Activated B cell treated with CpG ODN at 0.5 μM for 24 hours (primary cell): ENCODE results near the gene WDR73. TPM values are rescaled to one million over a fixed set of nuclear protein-coding genes. Genes with fewer than 3 reads are reported as not detected.

Experiments
- ATAC-seq: fragments of 200-7000 bp; cut with Tn5 transposase; one replicate; pipeline ENCODE4 v1.10.0; 2021; ENCODE audit warnings: low read depth, mild to moderate bottlenecking, moderate library complexity
- CTCF ChIA-PET: fragments of 350-600 bp; sonication (Branson Sonifier 250); formaldehyde crosslinking; loops from one replicate; lab custom pipeline; 2021; ENCODE audit warnings: antibody characterized with exemption; lab: Charles Lee
- POLR2A ChIA-PET: fragments of 350-600 bp; sonication (Branson Sonifier 250); formaldehyde crosslinking; loops from one replicate; lab custom pipeline; 2021; ENCODE audit warnings: antibody characterized with exemption; lab: Charles Lee
- DNase-seq: peaks from one replicate; pipeline ENCODE4 v3.0.0; 2022
- H3K27ac Mint-ChIP-seq: one replicate; pipeline ENCODE4 v1.8.0; 2020; ENCODE audit warnings: mixed read lengths
- H3K27me3 Mint-ChIP-seq: one replicate; pipeline ENCODE4 v1.8.0; 2021; ENCODE audit warnings: mixed read lengths
- H3K36me3 Mint-ChIP-seq: one replicate; pipeline ENCODE4 v1.8.0; 2021; ENCODE audit warnings: low read depth, mixed read lengths
- H3K4me1 Mint-ChIP-seq: one replicate; pipeline ENCODE4 v1.8.0; 2021; ENCODE audit warnings: mixed read lengths
- H3K4me3 Mint-ChIP-seq: one replicate; pipeline ENCODE4 v1.8.0; 2020; ENCODE audit warnings: mild to moderate bottlenecking, mixed read lengths
- H3K9me3 Mint-ChIP-seq: one replicate; pipeline ENCODE4 v1.8.0; 2020; ENCODE audit warnings: mixed read lengths
- CTCF ChIP-seq: fragments of 200-600 bp; IDR thresholded peaks from one replicate; pipeline ENCODE4 v1.8.0; 2022; ENCODE audit warnings: antibody characterized with exemption, mild to moderate bottlenecking
- intact Hi-C: fragments of 100-400 bp; cut with micrococcal nuclease; formaldehyde crosslinking; loops from one replicate; pipeline ENCODE4 v1.15.1; 2024
- total RNA-seq: library from RNA; stranded (reverse); gene quantifications from 2 replicates; pipeline ENCODE4 v1.2.3, GENCODE V29; 2022

Gene WDR73
- total RNA-seq, 1 donor from 2014 or later, result 38.9 TPM

GRCh38 chr15:84605554-84605882 lies 48.6 kb downstream of the WDR73 start:
- peak overlapping the region; percentile 85 for H3K27ac Mint-ChIP-seq
- H3K4me1 Mint-ChIP-seq, result peaks cover 66% of the 10 kb centered on the region
- TF ChIP-seq CTCF, result no peak
- intact Hi-C loops, result no loop called here
- H3K36me3 Mint-ChIP-seq, result peaks cover 63% of the 10 kb centered on the region
- H3K27me3 Mint-ChIP-seq, result no peaks in the 10 kb centered on the region
- no peak for DNase-seq
- CTCF ChIA-PET, result no interaction called here
- H3K9me3 Mint-ChIP-seq, result no peaks in the 10 kb centered on the region
- ATAC-seq, result no peak
- POLR2A ChIA-PET, result interaction anchor here (0.6 to 2.0 kb wide), 6 partner anchors 14 to 81 kb away, joined by 3 to 17 read pairs (median 3); partner anchors contain the start of gene WDR73
- H3K4me3 Mint-ChIP-seq, result peak overlapping the region; percentile 77

- H3K4me3 Mint-ChIP-seq, result peak overlapping the region; percentile 77
- ATAC-seq (no peak), DNase-seq (no peak)
- POLR2A ChIA-PET, result interaction anchor here (0.5 to 2.0 kb wide), 8 partner anchors 15 to 745 kb away, joined by 3 to 17 read pairs (median 3); partner anchors contain the start of gene WDR73
- no peaks in the 10 kb centered on the region for H3K27me3 Mint-ChIP-seq
- H3K4me1 Mint-ChIP-seq, result peaks cover 70% of the 10 kb centered on the region
- no peak for TF ChIP-seq CTCF
- peak overlapping the region; percentile 85 for H3K27ac Mint-ChIP-seq
- H3K36me3 Mint-ChIP-seq, result peaks cover 58% of the 10 kb centered on the region
- intact Hi-C loops, result no loop called here
- H3K9me3 Mint-ChIP-seq, result no peaks in the 10 kb centered on the region
- CTCF ChIA-PET, result no interaction called here
Measured at GRCh38 chr15:84604826-84605553, 49.1 kb downstream of the WDR73 start.

GRCh38 chr15:84603630-84604379 lies 50.3 kb downstream of the WDR73 start:
- no peak for TF ChIP-seq CTCF
- Mint-ChIP-seq H3K27me3 (no peaks in the 10 kb centered on the region), H3K9me3 (no peaks in the 10 kb centered on the region), H3K4me3 (peak overlapping the region; percentile 77), H3K4me1 (peaks cover 74% of the 10 kb centered on the region), H3K27ac (peak overlapping the region; percentile 85), H3K36me3 (peaks cover 48% of the 10 kb centered on the region)
- ChIA-PET POLR2A (interaction anchor here (1.3 to 2.0 kb wide), 2 partner anchors 27 to 145 kb away, joined by 3 to 17 read pairs; no protein-coding TSS in a partner anchor), CTCF (no interaction called here)
- no peak for DNase-seq
- no peak for ATAC-seq
- intact Hi-C loops, result no loop called here

GRCh38 chr15:84601555-84601838 lies 52.6 kb downstream of the WDR73 start:
- ChIA-PET CTCF (no interaction called here), POLR2A (interaction anchor here (0.6 to 3.0 kb wide), 7 partner anchors 30 to 408 kb away, joined by 3 to 22 read pairs (median 6); partner anchors contain the start of genes SEC11A and WDR73)
- Mint-ChIP-seq H3K4me1 (peaks cover 77% of the 10 kb centered on the region), H3K27me3 (no peaks in the 10 kb centered on the region), H3K36me3 (peaks cover 30% of the 10 kb centered on the region), H3K27ac (peak overlapping the region; percentile 88), H3K4me3 (peak overlapping the region; percentile 97), H3K9me3 (no peaks in the 10 kb centered on the region)
- intact Hi-C loops, result no loop called here
- no peak for TF ChIP-seq CTCF
- DNase-seq (no peak), ATAC-seq (no peak)
